HG02885 (cell line): ENCODE data around the gene ALS2CL.

Source experiments
- ATAC-seq: cut with Tn5 transposase; IDR thresholded peaks from one replicate; pipeline ENCODE4 v1.9.1; 2021; ENCODE audit warnings: mild to moderate bottlenecking; ENCODE audit not compliant: unreplicated experiment, poor library complexity

The ALS2CL gene

GRCh38 chr3:46668116-46668515 is 25.4 kb downstream of the ALS2CL start:
- ATAC-seq = no peak

DNA sequence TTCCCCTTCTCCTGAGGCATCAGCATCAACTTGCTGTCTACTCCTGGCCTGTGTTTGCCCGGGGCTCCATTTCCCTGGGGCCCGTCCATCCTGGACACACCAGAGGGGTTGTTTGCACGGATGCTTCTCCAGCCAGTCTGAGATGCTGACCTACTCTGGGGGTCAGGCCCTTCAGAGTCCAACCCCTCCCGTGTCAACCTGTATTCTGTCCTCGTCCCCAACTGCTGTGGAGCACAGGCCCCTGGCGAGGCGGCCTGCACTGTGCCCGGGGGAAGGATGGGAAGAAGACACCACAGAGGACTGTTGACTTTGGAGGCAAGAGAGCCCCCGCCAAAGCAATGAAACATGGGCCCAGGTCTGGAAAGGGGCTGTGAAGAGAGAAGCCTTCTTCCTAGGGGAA is 25.8 kb downstream of the ALS2CL start:
- no peak for ATAC-seq

DNA sequence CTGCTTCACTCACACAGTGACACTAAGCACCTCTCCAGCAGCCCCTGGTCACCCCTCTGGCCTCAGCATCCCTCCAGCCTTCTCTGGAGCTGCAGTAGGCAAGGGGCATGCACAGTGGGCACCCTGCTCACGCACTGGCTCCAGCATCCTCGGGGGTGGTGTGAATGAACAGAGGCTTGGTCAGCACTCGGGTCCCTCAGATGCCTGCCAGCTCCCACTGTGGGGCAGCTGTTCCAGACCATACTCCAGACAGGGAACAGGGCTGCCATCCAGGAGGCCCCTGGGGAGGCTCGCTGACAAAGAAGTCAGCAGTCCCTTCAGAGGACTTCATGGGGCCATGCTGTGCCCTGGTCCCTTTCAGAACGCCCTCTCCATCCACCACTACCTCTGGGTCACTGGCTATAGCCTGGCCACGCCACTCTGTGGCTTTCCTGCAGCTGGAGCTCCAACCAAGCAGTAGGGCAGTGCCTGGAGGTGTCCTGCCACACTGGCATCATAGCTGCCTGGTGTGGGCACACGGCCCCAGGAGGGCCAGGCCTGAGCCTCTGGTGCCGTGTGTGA is 26.3 kb downstream of the ALS2CL start:
- ATAC-seq = no peak

DNA sequence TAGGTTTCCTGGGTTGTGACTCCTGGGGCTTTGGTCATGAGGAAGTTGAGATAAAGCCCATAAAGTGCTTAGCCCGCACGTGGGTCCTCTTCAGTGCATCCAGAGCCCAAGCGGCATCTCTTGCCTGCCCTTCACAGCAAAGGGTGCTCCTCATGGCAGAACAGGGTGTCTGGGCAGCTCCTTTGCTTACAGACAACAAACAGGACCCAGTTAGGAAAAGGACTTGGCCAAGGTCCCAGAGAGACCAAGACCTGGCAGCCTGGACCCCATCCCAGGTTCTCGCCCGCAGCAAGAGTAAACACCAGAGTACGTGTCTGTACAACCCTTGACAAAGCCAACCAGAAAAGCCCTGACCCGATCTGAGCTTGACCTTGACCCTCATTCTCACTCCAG is 27.0 kb downstream of the ALS2CL start:
- no peak for ATAC-seq

DNA sequence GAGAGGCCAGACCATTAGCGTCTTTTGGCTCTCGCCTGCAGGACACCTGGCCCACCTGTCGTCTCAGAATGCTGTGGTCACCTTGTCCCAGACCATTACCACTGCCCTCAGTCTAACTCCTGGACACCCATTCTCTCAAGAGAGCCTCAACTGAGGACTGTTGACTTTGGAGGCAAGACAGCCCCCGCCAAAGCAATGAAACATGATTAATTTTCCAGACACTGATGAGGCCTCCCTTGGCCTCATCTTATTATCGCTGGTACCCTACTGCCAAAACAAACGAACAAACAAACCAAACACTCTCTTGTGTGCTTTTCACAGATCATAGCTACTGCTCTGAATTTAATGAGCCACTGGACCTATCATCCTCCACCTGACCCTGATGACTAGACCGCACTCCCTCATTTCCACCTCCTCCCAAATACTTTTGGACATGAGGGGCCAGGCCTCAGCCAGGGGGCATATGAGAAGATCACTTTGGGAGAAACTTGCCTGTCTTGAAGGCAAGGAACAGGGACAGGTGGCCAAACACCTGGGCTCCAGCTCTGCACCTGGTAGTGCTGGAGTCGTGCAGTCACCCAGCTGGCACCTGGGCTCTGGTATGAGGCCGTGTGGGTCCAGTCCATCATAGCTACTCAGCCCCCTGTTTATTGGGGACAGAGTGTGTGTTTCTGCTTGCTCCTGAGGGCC is 27.6 kb downstream of the ALS2CL start:
- ATAC-seq = no peak

GRCh38 chr3:46664971-46665762 is 28.3 kb downstream of the ALS2CL start:
- no peak for ATAC-seq

DNA sequence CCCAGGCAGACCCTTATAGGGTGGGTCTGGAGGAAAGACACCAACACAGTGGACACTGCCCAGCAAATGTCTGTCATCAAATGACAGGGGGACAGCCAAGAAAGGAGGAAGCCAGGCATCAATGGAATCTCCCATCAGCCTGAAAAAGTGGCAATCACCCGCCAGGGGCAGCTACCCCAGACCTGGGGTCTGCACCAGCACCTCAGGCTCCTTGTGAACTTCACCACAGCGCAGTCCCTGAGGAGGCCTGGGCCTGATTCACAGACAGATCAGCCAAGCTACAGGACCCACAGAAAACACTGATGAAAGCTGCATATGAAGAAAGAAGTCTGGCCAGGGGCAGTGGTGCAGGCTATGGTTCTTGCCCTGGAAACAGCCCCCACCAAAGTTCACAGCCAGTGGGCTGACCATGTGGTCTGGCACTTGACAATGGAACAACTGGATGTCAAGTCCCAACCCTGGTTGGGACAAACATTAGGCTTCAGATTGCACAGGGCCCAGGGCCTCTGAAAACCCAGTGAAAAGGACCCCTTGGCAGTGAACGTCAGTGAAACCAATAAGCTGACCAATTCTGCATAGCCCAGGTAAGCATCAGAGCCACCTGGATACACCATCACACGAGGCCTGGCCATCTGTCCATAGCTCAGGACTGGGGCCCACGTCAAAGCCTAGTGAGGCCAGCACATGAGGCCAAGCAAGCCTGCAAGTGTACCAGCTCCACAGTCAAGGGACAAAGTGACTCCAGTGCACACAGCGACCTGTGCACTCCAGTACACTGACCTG is 29.1 kb downstream of the ALS2CL start:
- ATAC-seq = no peak

DNA sequence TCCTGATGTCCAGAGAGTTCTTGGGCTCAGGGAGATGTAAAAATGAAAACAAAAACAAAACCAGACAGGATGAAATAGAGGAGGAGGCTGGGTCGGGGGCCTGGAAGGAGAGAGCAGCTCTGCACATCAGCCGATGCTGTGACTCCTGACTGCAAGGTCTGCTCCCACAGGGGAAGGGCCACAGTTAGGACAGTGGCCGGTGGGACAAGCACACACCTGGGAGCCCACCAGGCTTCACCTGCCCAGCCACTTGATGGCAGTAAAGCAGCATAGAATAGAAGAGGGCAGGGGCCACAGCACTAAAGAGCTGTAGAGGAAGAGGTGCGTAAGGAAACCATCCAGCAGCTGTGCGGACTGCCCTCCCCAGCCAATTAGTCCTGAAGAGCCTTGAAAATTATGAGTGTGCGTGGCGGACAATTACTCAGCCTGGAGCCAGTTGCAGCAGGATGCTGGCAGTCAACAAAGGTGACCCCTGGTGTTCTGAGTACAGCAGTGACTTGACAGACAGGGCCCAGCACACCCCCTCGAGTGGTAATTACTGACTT is 29.8 kb downstream of the ALS2CL start:
- no peak for ATAC-seq

- no peak for ATAC-seq
Observed at GRCh38 chr3:46662771-46663551, 30.5 kb downstream of the ALS2CL start.

DNA sequence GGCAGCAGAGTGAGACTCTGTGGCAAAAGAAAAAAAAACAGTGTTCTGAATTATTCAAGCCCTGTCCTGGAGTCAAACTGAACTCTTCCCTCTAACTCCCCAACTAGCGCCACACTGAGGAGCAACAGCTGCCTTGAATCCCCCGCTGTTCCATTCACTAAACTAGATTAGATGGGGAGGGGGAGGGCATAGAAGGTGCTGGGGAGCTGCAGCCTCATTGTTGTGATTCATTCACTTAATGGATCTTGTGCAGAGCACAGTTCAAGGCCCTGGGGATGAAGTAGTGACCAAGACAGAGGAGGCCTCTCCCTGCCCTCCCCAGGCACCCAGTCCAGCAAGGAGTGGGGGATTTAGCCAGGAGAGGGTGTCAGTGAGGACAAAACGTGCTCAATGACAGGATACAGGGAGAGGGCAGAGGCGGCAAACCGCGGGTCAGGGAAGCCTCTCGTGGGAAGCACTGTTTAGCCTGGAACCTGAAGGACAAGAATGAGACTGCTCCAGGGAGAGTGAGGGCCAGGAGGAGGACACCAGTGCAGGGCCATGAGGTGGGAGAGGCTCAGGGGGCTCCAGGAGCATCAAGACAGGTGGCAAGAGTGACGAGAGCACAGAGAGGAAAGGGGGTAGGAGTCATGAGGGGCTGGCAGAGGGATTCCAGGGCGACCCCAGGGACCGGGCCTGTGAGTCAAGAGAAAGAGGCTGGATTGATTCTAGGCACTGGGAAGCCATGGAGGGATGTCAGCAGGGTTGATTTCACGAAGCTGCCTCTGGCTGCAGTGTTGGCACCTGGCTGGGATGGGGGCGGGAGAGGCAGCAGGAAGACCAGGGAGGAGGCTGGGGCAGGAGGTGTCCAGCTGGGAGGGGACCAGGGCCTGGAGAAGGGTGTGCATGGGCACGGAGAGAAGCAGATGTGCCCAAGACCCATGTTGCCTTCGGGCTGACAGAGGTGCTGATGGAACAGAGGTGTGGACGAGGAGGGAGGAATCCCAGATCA is 31.4 kb downstream of the ALS2CL start:
- ATAC-seq = no peak

GRCh38 chr3:46660543-46661523 is 32.6 kb downstream of the ALS2CL start:
- no peak for ATAC-seq

DNA sequence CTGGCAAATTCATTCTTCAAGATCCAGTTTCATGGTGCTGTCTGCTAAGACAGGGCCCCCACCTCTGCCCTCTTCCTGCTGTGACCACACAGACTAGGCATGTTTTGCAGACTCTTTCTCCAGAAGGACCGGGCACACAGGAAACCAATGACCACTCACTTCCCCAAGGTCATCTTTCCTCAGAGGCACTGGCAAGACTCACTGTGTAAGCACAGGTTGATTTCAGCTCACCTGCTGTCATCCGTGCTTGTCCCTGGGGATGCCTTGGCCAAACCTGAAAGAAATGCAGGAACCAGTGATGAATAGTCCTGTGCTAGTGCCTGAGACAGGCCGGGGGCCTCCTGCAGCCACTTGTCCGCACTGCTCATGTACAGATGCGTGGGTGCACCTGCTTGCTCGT is 33.5 kb downstream of the ALS2CL start:
- ATAC-seq = no peak

- no peak for ATAC-seq
Observed at GRCh38 chr3:46659285-46659684, 34.2 kb downstream of the ALS2CL start.

DNA sequence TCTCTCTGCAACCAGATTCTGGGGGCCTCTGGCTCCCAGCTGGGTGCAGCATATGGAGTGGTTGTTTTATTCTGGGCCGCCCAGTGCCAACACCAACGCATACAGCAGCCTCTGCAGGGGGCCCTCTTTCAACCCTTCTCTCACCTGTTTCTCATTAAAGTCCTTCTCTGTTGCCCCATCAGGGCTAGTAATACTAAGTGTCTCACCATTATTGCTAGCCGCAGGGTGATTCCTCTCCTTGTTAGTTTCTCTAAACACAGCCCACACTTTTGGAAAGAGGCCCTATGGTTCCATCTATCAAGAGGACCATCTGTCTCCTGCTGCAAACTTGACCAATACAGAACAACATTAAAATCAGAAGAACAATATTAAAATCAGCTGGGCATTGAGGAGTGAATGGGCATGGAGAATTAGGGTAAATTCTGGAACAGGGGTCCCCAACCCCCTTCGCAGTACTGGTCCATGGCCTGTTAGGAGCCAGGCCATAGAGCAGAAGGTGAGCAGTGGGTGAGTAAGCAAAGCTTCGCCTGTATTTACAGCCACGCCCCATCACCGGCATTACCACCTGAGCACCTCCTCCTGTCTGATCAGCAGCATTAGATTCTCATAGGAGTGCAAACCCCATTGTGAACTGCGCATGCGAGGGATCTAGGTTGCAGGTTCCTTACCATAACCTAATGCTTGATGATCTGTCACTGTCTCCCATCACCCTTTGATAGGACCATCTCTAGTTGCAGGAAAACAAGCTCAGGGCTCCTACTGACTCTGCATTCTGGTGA is 36.5 kb downstream of the ALS2CL start:
- no peak for ATAC-seq

DNA sequence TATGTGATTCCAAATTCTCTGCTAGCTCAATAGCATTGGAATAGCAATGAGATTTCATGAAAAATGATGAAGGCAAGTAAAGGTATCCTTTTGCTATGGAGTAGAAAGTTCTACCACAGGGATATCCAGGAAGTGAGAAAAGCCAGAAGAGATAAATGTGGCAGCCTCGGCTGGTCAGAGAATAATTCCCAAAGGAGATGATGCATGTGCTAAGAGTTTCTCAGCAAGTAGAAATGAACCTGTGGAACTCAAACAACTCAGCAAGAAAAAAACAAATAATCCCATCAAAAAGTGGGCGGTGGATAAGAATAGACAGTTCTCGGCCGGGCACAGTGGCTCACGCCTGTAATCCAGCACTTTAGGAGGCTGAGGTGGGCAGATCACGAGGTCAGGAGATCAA is 38.2 kb downstream of the ALS2CL start:
- ATAC-seq = no peak

- no peak for ATAC-seq
Observed at GRCh38 chr3:46651084-46651483, 42.4 kb downstream of the ALS2CL start.

DNA sequence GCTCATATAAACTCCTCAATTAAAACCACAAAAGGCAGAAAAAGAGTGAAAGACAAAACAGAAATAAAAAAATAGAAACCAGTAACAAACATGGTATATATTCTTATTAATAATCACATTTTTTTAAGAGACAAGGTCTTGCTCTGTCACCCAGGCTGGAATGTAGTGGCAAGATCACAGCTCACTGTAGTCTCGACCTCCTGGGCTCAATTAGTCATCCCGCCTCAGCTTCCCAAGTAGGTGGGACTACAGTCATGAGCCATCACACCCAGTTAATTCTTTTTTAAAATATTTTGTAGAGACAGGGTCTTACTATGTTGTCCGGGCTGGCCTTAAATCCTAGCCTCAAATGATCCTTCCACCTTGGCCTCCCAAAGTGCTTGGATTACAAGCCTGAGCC is 44.0 kb downstream of the ALS2CL start:
- no peak for ATAC-seq
